ENCODE results near the gene FAM219A.

FAM219A gene

GRCh38 chr9:34503406-34503805 lies 45.0 kb upstream of the FAM219A start:
- no peak overlapping the region for H3K4me3 Mint-ChIP-seq
- H3K4me1 Mint-ChIP-seq: peaks cover 7% of the 10 kb centered on the region
- H3K36me3 Mint-ChIP-seq (ENCODE audit: low read depth): no peaks in the 10 kb centered on the region
- no peak overlapping the region for H3K27ac Mint-ChIP-seq
- peaks cover 39% of the 10 kb centered on the region for H3K27me3 Mint-ChIP-seq (ENCODE audit: low read depth, poor library complexity)
- DNase-seq: no peak
- H3K9me3 Mint-ChIP-seq: no peaks in the 10 kb centered on the region
- no peak for TF ChIP-seq CTCF (IDR thresholded peaks at IDR 0.05)

DNA sequence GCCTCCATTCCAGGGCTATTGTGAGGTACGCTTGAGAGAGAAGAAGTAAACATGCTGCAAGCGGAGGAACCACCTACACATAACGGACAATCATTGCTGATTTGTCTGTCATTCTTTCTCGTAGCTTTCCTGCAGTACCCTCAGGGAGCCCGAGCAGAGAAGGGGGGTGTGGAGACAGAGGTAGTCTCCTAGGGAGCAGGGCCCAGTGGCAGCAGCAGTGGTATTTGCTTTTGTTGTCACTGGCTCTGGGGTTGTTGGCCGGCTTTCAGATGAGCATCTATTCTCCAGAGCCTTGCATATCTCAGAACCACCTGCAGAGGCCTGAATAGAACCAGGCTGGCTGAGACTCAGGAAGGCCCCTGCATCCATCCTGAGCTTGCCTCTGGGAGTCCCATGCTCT lies 44.5 kb upstream of the FAM219A start:
- H3K27me3 Mint-ChIP-seq (ENCODE audit: low read depth, poor library complexity): peaks cover 41% of the 10 kb centered on the region
- TF ChIP-seq CTCF (IDR thresholded peaks at IDR 0.05): no peak
- DNase-seq: no peak
- H3K9me3 Mint-ChIP-seq: no peaks in the 10 kb centered on the region
- H3K27ac Mint-ChIP-seq: no peak overlapping the region
- H3K4me1 Mint-ChIP-seq: peaks cover 2% of the 10 kb centered on the region
- H3K4me3 Mint-ChIP-seq: no peak overlapping the region
- H3K36me3 Mint-ChIP-seq (ENCODE audit: low read depth): no peaks in the 10 kb centered on the region

DNA sequence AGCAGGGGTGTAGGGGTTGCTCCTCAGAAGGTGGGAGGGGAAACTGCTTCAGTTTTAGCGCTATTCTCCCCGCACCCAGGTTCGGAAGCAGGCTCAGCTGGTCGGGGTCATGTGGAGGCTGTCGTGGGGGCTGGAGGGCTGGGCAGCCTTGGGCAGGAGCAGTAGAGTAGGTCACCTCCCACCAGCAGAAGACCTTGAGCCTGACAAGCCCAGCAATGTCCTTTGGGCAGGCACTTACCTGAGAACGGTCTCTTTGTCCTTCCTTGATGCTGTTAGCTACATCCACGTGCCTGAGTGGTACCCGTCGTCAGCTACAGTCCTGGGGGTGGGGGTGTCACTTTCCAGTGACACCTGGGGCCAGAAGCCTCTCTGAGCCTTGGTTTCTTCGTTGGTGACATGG lies 44.1 kb upstream of the FAM219A start:
- peaks cover 43% of the 10 kb centered on the region for H3K27me3 Mint-ChIP-seq (ENCODE audit: low read depth, poor library complexity)
- no peak for DNase-seq
- no peak for TF ChIP-seq CTCF (IDR thresholded peaks at IDR 0.05)
- H3K4me3 Mint-ChIP-seq: no peak overlapping the region
- no peaks in the 10 kb centered on the region for H3K4me1 Mint-ChIP-seq
- H3K27ac Mint-ChIP-seq: no peak overlapping the region
- H3K36me3 Mint-ChIP-seq (ENCODE audit: low read depth): no peaks in the 10 kb centered on the region
- H3K9me3 Mint-ChIP-seq: no peaks in the 10 kb centered on the region

- TF ChIP-seq CTCF (IDR thresholded peaks at IDR 0.05): peak; percentile 27
- H3K27ac Mint-ChIP-seq: no peak overlapping the region
- no peak for DNase-seq
- no peaks in the 10 kb centered on the region for H3K9me3 Mint-ChIP-seq
- H3K4me1 Mint-ChIP-seq: no peaks in the 10 kb centered on the region
- no peak overlapping the region for H3K4me3 Mint-ChIP-seq
- H3K27me3 Mint-ChIP-seq (ENCODE audit: low read depth, poor library complexity): peaks cover 46% of the 10 kb centered on the region
- H3K36me3 Mint-ChIP-seq (ENCODE audit: low read depth): no peaks in the 10 kb centered on the region
These were observed 43.6 kb upstream of the FAM219A start for GRCh38 chr9:34501889-34502425.

DNA sequence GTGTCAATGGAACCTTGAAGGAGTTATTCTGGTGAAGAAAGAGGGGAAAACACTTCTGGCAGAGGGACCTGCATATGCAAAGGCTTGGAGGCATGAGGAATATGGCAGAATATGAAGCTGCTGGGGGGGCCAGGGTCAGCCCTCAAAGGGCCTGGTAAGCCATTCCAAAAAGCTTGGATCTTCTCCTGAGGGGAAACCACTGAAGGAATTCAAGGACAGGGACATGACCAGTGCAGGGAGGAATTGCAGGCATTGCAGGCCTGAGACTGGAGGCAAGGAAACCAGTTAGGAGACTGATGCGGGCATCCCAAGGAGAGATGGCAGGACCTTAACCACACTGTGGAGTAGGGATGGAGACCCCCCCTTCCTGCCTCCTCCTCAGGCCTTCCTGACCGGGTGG lies 43.0 kb upstream of the FAM219A start:
- Mint-ChIP-seq H3K27me3 (ENCODE audit: low read depth, poor library complexity) (peaks cover 45% of the 10 kb centered on the region), H3K27ac (no peak overlapping the region), H3K4me3 (no peak overlapping the region), H3K36me3 (ENCODE audit: low read depth) (no peaks in the 10 kb centered on the region), H3K4me1 (no peaks in the 10 kb centered on the region), H3K9me3 (no peaks in the 10 kb centered on the region)
- no peak for DNase-seq
- TF ChIP-seq CTCF (IDR thresholded peaks at IDR 0.05): no peak

- H3K4me1 Mint-ChIP-seq: no peaks in the 10 kb centered on the region
- no peak overlapping the region for H3K4me3 Mint-ChIP-seq
- H3K27me3 Mint-ChIP-seq (ENCODE audit: low read depth, poor library complexity): peaks cover 39% of the 10 kb centered on the region
- H3K27ac Mint-ChIP-seq: no peak overlapping the region
- TF ChIP-seq CTCF (IDR thresholded peaks at IDR 0.05): peak; percentile 98
- no peaks in the 10 kb centered on the region for H3K9me3 Mint-ChIP-seq
- H3K36me3 Mint-ChIP-seq (ENCODE audit: low read depth): no peaks in the 10 kb centered on the region
- peak; percentile 82 for DNase-seq
These were observed 42.4 kb upstream of the FAM219A start for GRCh38 chr9:34500623-34501267.
